SHP77 (cell line): ENCODE measurements around the gene SLC41A3.

Experiments
- DNase-seq, 2 experiments: peaks; one replicate each; lab custom pipeline; 2025; lab: John Stamatoyannopoulos, UW

Gene SLC41A3

DNA sequence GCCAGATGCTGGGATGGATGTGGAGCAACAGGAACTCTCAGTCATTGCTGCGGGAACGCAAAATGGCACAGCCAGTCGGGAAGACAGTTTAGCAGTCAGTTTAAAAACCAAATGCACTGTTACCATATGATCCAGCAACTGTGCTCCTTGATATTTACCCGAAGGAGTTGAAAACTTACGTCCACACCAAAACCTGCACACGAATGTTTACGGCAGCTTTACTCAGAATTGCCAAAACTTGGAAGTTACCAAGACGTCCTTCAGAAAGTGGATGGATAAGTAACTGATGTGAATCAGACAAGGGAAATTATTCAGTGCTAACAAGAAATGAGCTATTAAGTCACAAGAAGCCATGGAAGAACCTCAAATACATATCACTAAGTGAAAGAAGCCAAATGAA lies 36.1 kb upstream of the SLC41A3 start:
- DNase-seq = no peak

- DNase-seq = no peak
Measured at GRCh38 chr3:126119008-126119675, 35.2 kb upstream of the SLC41A3 start.

GRCh38 chr3:126118591-126118990 lies 34.7 kb upstream of the SLC41A3 start:
- DNase-seq = no peak

DNA sequence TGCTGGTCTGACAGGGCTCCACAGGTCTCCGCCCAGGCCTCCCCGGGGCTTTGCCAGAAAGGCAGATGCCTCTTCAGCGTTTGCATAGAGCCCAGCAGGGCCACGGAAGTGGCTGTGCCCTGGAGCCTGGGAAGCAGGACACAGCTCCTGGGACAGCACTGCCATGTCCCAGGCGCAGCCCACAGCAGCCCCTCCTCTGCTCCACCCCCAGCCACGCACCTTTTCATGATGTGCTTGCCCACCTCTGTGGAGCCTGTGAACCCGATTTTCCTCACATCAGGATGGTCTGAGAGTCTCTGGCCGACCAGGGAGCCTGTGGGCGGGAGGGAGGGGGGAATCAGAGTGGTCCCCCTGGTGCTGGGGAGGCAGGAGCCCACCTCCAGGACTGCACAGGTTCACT lies 33.9 kb upstream of the SLC41A3 start:
- no peak for DNase-seq

GRCh38 chr3:126117212-126117611 lies 33.3 kb upstream of the SLC41A3 start:
- DNase-seq = no peak

DNA sequence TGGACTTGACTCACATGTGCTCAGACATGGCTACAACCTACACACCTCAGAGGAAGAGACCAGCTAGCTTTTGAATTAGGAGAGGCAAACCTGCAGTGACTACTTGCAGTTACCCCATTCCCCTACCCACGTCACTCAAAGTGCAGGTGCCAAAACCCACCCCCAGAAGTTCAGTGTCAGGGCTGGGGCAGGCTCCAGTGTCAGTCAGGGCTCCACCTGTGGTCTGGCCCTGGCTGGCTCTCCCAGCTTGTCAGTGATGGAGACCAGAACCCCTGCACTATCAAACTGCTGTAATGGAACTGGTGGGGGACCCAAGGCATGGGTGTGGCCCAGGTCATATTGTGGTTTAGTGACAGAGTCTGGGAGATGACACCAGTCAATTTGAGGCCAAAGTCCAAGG lies 32.6 kb upstream of the SLC41A3 start:
- no peak for DNase-seq

DNA sequence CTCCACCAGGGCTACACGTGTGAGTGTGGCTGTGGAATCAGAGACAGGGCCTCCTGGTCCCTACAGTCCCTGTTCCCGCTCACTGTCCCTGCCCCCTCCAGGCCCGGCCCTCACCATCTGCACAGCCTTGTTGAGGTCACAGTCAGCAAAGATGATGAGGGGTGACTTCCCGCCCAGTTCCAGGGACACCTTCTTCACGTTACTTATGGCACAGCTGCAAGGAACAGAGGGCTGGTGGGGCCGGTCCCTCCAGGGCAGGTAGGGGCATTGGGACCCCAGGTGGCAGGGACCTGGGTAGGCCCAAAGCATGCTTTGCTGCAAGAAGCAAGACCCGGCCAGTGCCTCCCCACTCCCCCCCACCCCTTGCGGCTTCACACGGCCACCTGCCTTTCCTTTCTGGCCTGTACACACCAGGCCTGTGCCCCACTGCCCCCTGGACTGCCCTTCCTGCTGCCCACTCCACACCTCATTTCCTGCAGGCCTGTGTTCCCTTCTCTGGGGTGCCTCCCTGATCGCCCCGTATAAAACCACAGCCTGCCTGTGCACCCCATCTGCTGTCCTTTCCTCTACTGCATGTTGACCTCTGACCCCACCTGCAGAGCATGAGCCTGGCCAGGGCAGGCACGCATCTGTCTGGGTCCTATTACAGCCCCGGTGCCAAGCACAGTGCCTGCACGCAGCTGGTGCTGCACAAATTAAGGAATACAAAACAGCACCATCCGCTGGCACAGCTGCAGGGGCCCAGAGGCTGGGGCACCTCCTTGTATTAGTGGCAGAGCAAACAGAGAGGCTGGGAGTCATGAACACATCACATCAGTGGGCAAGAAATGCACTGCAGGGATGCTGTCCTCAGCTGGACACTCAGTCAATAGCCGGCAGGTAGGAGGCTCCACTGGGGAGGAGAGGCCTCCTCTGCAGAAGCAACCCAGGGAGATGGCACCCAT lies 30.8 kb upstream of the SLC41A3 start:
- DNase-seq = no peak

GRCh38 chr3:126113733-126114442 lies 30.0 kb upstream of the SLC41A3 start:
- peak in 1 of 2 experiments; percentile 22 for DNase-seq

DNA sequence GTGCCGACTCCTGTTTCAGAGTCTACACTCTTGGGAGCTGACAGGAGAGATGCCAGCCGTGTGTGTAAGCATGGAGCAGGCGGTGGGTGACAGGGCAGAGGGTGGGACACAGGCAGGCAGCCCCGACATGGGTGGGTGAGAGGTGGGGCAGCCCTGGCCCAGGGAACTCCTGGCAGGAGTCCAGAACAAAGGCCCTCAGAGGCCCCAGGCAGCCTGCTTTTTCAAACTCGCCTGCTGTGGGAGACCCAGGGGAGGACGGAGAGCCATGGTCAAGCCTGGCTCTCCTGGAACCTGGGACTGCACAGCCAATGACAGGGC lies 29.3 kb upstream of the SLC41A3 start:
- no peak for DNase-seq

GRCh38 chr3:126112531-126113237 lies 28.8 kb upstream of the SLC41A3 start:
- no peak for DNase-seq

GRCh38 chr3:126111566-126112475 lies 27.9 kb upstream of the SLC41A3 start:
- DNase-seq = no peak

GRCh38 chr3:126111126-126111551 lies 27.2 kb upstream of the SLC41A3 start:
- no peak for DNase-seq

- DNase-seq = no peak
Measured at GRCh38 chr3:126110431-126111125, 26.7 kb upstream of the SLC41A3 start.

GRCh38 chr3:126109880-126110235 lies 25.9 kb upstream of the SLC41A3 start:
- DNase-seq = no peak

- no peak for DNase-seq
Measured at GRCh38 chr3:126109146-126109879, 25.4 kb upstream of the SLC41A3 start.

GRCh38 chr3:126108676-126109050 lies 24.7 kb upstream of the SLC41A3 start:
- DNase-seq = no peak

- DNase-seq = no peak
Measured at GRCh38 chr3:126107957-126108675, 24.2 kb upstream of the SLC41A3 start.

GRCh38 chr3:126107203-126107939 lies 23.4 kb upstream of the SLC41A3 start:
- DNase-seq = no peak
